Left hindlimb (tissue), 1 donor: ENCODE results near the gene PML.

Experiments
- DNase-seq: peaks from one replicate; pipeline ENCODE4 v3.0.0-alpha.2; 2018

The PML gene

GRCh38 chr15:73986776-73987056 lies 7.8 kb upstream of the PML start:
- DNase-seq, result no peak

GRCh38 chr15:73987250-73987649 lies 7.3 kb upstream of the PML start:
- DNase-seq, result no peak

GRCh38 chr15:73987681-73988444 lies 6.7 kb upstream of the PML start:
- DNase-seq, result no peak

- DNase-seq, result no peak
These were observed 6.0 kb upstream of the PML start for GRCh38 chr15:73988445-73988969.

- DNase-seq, result no peak
These were observed 5.3 kb upstream of the PML start for GRCh38 chr15:73989001-73989798.

- no peak for DNase-seq
These were observed 4.1 kb upstream of the PML start for GRCh38 chr15:73990250-73991005.

GRCh38 chr15:73991260-73991659 lies 3.3 kb upstream of the PML start:
- DNase-seq, result no peak

- DNase-seq, result peak; percentile 93
These were observed 2.6 kb upstream of the PML start, which contains the start of gene STOML1 for GRCh38 chr15:73991726-73992593. STOML1 (minus strand) TSS chr15:73992295; CDS start chr15:73992223, 72 bp downstream.

GRCh38 chr15:73992594-73992898 lies 2.0 kb upstream of the PML start:
- DNase-seq, result no peak

- DNase-seq, result no peak
These were observed 1.1 kb upstream of the PML start for GRCh38 chr15:73993211-73993994.

- DNase-seq, result no peak
These were observed 551 bp downstream of the PML start for GRCh38 chr15:73994912-73995622.

GRCh38 chr15:73996267-73996666 lies 1.8 kb downstream of the PML start:
- DNase-seq, result no peak

GRCh38 chr15:73996939-73997338 lies 2.4 kb downstream of the PML start:
- no peak for DNase-seq

GRCh38 chr15:73997986-73998385 lies 3.5 kb downstream of the PML start:
- DNase-seq, result no peak

GRCh38 chr15:74006774-74007639 lies 12.5 kb downstream of the PML start:
- DNase-seq, result no peak

GRCh38 chr15:74007820-74008371 lies 13.4 kb downstream of the PML start:
- no peak for DNase-seq

- no peak for DNase-seq
These were observed 14.4 kb downstream of the PML start for GRCh38 chr15:74008901-74009300.

GRCh38 chr15:74010929-74011540 lies 16.5 kb downstream of the PML start:
- no peak for DNase-seq

GRCh38 chr15:74011610-74012009 lies 17.1 kb downstream of the PML start:
- DNase-seq, result no peak
